NCI-H82 treated with DMSO at 0.1 percent for 48 hours (cell line): ENCODE measurements around the gene PTPRM.

Source experiments
- DNase-seq: peaks from one replicate; lab custom pipeline; 2025; ENCODE audit not compliant: unreplicated experiment; lab: John Stamatoyannopoulos, UW

The PTPRM gene

DNA sequence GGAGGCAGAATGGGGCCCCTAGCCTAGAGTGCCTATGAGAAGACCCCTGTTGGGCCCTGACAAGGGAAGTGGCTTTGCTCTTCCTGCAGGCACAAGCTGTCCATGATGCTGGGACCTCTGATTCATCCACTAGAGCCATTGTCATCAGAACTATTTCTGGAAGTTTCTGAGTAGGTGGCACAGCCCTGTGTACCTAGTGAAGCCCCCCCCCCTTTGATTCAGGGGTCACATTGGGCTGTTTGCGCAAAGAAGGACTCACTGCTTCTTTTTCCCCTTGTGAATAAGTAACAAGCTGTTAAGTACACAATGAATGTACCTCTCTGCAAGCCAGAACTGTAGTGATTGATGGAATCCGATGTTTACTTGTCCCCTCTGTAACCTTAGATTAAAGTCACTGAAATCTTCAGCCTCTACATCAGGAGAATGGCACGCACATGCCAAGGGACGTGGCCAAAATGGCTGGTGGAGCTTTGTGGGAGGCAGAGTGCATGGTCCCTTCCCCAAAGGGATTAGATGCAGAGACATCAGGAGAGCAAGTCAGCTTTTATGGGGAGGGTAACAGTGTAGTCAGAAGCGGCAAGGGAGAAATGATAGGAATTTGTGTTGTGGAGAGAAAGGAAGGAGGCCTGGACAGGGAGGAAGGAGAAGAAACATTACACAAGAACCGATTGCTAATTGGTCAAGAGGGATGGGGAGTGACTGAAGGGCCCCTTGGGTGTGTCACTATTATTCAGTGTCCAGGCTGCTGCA is 774.5 kb downstream of the PTPRM start:
- DNase-seq, result no peak

DNA sequence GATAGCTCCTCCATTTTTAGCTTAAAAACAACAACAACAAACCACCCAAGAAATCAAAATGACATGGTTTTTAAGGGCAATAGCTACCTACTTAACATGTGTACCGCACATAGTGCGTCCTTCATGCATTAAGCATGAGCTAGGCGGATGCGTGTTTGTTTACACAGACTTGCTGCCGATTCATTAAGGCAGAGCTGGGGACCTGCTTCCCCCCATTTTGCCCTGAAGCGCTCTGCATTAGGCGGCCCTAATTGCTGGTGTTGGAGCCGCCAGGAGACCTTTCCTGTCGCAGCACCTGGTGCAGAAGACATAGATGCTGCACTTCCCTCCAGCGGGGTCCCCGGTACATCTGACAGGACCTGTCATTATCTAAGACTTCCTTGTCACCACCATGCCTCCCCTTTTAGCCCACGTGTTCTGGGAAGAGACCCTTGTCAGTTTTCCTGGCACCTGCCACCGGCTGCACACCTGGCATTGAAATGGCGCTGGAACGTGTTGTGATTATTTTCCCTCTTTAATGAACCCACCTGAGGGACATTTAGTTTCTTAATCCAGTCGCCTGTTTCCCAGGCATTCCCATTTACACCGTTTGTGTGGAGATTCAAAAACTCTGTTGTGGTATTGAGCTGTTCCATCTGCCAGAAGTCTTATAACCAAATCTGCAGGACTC is 781.1 kb downstream of the PTPRM start:
- DNase-seq, result no peak

DNA sequence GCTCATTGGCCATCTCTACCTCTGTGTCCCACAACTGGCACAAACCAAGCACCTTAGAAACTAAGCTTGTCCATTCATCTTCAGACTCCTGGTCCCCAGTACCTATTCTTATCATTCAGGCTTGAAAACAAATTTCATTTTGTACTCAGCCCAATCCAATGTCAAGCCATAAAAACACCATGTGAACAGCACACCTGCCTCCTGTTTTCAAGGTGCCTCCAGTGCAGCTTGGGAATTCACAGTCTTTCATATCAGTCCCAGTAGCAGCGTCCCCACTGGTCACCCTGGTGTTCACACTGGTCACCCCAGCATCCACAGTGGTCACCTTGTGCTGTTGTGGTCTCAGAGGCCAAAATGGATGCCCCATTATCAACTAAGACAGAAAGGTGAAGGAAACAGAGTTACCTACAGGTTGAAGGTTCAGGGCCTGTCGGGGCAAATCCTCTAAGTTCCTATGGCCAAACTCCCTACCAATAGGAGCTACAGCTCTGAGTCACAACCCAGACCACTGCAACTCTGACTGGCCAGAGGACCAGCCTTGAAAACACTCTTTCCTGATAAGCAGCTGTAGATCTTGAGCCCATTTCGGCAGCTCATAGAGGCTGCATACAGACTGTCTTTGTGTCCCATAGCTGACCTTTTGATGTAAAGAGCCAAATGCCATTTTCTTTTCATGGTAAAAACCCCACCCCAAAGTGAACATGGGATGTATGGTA is 782.6 kb downstream of the PTPRM start:
- DNase-seq, result no peak

DNA sequence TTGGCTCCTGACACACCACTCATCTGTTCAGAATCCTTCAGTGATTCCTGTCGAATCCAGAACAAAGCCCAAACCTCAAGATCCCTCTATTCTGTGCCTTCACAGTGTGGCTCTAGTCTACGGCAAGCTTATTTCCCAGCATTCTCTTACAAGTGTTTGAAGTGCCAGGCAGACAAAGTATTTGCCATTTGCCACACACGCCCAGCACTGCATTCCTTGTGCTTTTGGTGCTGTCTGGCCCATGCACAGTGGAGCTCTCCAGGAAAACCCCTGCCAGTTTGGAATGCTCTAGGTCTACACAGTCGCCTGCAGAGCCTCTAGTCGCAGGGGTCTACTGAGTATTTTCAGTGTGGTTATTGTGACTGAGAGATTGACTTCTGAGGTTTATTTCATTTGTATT is 783.5 kb downstream of the PTPRM start:
- DNase-seq, result no peak

DNA sequence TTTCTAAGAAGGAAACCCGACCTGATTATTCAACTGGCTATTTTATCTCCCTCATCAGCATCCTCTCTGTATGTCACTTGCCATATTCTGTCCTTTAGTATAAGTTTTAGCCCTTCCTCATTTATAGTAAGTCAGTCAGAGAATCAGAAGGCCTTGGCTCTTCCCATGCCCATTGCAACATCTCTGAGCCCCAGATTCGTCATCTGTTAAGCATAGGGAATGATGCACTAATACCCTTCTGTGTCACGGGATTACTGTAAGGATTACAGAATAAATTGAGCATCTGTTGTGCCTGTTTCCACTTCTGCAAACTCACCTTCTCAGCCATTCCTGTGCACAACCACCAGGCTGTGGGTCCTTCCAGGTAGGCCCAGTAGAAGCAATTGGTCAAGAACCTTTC is 784.0 kb downstream of the PTPRM start:
- DNase-seq, result peak; percentile 13

DNA sequence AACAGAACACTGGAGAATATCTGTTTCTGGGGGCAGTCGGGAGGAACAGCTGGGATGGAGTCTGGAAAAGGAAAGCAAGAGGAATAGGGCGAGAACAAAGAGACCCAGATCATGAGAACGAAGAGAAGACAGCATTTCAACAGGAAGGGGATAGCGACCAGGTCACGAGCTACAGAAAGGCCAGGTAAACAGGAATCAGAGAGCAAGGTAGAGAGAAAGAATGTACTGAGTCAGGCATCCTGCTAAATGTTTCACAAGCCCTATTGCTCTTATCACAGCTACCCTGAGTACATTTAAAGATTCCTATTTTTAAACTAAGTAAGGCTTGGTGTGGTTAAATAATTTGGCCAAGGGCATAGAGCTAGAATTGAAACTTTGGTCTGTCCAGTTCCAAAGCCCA is 787.2 kb downstream of the PTPRM start:
- DNase-seq, result no peak

DNA sequence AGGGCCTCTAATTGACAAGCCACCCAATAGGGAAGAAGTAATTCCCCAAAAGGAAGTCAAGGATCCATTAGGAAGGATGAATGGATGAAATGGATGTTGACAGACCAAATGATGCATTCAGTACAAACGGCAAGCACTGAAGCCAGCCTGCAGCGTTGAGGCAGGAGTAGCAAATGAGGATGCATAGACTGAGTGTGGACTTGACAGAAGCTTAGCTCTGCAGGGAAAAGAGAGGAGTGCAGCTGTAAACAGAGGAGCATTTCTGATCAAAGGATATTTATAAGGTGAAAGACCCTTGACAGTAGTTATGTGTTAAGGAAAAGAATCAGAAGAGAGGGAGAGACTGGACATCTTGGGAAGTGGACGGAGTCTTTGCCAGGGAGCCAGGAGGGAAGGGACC is 788.9 kb downstream of the PTPRM start:
- DNase-seq, result no peak

DNA sequence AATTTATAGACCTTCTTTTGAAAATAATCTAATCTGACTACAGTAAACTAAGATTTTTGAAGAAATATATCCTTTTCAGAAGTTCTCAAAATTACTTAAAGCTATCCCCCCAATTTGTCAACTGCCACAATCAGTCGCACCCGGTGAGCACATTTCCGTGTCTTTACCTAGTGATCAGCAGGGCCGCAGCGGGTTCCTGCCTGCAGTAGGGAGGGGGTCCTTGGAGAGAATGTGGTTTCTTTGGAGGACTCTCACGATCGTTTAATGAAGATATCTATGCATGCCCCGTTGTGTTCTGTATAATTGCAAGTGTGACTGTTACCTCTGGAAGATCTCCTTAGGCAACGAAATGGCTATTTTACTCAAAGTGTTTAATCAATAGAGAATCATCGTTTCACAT is 790.2 kb downstream of the PTPRM start:
- DNase-seq, result no peak

DNA sequence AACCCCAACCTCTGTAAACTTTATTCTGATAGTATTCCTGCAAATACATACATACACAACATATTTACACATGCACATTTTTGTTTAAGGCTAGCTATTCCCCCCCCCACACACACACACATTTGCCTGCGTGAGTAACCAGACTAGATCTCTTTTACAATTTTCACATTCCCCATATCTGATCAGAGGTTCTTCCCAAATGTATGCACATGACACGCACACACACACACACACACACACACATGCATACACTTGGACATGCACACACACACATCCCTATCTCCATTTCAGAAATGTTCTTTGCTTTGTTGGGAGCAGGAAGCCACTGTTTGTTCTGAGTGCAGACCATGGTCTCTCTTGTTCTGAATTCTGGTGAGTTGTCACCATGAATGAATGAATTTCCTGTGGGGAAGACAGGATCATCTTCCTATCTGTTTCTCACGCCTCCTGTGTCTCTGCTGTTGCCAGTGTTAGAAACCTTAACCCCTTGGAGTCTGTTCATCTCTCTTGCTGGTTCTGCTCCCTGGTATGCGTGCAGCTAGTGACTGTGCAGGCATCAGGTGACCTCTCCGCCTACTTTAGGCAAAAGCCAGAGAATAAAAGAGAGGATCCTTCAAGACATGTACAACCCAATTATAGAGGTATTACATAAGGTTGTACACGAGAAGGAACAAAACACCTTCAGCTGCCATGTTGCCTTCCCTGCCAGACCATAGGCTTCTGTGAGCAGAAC is 791.1 kb downstream of the PTPRM start:
- DNase-seq, result no peak

DNA sequence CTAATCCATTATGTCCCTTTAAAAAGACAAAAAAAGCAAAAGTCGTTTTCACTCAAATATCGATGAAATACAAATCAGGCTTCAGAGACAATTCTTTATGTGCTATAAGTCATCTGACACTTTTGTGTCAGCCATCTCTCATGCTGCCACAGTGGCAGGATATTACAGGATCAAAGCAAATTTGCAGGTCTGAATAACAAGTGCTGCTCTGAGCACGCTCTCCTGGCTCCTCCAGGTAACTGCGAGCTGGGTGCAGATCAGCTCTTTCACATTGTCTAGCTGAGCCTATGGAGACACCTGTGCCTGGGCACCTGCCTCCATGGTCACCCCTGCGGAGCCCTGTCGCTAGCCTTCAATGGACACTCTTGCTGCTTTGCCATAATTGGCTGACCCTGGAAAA is 792.0 kb downstream of the PTPRM start:
- DNase-seq, result no peak

DNA sequence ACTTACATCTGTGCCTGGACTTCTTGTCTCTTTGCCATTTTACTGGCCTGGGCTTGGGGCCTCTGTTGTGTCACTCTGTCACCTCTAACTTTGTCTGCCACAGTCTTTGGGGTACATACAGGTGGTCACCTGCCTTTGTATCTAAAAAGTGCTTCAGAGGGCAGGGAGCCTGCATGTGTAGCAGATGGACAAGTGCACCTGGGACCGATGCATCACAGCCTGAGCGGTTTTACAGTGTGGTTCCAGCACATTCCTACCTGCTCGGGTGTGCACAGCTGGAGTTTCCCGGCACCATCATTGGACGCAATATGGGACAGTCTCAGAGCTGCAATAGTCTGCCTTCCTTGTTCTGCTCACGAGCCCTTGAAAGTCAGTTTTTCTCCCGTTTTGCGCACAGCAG is 792.4 kb downstream of the PTPRM start:
- no peak for DNase-seq

DNA sequence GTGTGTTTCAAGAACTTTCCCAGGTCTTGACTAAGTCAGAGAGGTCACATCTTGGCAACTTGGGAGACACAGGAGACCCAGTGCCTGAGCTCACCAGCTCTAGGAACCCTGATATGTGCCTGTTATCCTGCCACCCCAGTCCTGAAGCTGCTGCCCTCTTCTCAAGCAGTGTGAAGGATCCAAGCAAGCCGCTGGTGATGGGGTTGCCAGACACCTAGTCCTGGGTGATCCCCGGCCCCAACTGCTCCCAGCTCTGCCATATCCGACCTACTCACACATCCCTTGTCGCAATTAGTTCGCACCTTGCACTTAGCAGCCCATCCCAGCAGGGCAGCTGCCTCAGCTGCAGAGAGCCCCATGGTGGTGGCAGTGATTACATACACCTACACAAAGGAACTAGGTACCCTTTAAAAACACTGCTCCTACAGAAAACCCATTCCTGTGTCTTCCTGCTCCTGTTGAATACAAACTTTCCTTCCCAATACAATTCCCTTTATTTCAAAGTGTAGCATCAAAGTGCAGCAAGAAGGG is 794.9 kb downstream of the PTPRM start:
- DNase-seq, result no peak

DNA sequence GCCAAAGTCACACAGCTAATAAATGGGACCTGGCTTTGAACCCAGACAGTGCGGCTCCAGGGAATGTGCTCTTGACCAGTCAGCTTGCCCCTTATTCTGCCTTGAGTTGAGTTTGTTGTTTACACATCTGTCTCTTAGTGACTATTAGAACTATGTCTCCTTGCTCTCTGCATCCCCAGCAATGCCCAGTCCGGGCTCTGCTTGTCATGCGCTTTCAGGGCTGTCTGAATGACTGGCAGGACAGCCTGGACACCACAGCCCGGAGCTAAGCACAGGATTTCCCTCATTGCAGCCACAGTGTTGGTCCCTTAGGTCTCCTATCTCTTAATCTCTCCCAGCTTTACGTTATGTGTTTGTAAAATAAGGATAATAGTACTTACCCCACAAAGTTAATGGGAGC is 795.7 kb downstream of the PTPRM start:
- DNase-seq, result no peak

DNA sequence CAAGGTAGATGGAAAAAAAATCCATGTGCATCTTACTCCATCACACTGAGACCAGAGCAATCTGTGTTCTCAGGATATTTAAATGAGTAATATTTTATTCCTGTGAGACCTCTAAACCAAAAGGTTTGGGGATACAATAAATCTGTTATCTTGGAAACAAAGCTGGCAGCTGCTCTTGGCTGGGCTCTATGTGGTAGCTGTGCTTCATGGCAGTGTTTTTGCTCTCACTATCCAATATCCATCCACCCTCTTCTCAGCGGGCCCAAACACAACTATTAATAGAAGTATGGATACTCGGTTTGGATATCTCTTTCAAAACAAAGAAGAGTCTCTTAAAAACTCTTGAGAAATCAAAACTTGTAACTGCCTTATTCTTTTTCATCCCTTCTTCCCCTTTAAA is 797.3 kb downstream of the PTPRM start:
- no peak for DNase-seq

DNA sequence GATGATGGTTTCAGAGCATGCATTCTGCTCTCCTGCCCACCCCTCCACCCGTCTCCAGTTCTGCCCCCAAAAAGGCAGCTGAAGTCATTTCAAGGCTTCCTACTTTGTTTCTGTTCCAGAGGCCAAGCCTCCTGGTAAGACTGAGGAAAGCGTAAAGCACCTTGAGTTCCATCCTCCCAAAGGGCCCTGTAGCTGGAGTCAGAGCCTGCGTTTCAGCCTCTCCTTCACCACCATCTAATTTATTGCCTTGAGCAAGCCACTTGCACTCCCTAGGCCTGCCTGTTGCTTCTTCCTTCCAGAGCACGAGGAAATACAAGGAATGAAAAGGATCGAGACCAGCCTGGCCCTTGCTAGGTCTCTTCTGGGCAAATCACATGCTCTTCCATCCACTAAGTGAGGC is 797.9 kb downstream of the PTPRM start:
- no peak for DNase-seq

DNA sequence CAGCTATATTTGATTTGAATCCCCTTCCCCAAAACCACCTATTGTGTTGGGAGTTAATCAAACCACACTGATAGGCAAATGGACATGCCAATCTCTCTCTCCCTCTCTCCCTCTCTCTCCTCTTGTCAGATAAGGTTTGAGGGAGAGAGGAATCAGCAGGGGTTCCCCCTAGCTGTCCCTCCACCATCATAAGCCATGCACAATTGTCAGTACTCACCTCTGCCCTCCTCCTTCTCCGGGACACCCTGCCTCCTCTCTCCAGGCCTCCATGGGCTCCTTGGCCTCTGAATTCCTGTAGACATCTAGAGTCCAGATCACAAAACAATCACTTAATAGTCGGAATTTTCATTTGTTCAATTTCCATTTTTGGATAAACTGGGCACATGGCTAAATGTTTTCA is 798.4 kb downstream of the PTPRM start:
- DNase-seq, result no peak

DNA sequence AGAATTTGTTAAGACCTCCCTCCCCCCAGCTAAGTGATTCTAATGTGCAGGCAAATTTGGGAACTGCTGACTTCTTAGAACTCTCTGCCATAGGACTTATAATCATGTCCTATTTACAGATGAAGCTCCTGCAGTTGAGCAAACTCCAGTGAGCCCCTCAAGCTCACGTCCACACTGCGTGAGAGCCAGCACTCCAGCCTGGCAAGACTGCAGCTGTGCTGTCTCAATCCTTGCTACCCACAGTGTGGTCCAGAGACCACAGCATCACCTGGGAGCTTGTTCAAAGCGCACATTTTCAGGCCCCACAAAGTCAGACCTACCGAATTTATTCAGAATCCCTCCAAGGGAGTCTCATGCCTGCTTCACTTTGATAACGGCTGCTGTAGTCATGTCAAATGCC is 799.0 kb downstream of the PTPRM start:
- no peak for DNase-seq

DNA sequence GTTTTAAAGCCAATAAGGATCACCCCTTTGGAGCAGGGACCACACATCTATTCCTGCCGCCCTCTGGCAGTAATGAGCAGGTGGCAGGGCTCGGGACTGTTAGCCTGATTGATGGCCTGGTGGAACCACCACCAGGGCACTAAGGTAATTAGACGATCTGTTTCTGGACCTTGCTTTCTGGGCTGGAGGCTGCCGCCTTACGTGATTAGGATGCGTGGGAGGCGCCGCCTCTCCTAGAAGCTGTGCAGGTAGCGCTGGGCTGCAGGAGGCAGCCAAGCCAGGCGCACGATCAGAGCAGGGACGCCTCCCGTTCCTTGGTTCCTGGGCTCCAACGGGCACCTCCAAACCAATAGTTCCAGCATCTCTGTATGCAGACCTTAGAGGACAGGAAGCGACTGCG is 799.5 kb downstream of the PTPRM start:
- DNase-seq, result peak; percentile 8

DNA sequence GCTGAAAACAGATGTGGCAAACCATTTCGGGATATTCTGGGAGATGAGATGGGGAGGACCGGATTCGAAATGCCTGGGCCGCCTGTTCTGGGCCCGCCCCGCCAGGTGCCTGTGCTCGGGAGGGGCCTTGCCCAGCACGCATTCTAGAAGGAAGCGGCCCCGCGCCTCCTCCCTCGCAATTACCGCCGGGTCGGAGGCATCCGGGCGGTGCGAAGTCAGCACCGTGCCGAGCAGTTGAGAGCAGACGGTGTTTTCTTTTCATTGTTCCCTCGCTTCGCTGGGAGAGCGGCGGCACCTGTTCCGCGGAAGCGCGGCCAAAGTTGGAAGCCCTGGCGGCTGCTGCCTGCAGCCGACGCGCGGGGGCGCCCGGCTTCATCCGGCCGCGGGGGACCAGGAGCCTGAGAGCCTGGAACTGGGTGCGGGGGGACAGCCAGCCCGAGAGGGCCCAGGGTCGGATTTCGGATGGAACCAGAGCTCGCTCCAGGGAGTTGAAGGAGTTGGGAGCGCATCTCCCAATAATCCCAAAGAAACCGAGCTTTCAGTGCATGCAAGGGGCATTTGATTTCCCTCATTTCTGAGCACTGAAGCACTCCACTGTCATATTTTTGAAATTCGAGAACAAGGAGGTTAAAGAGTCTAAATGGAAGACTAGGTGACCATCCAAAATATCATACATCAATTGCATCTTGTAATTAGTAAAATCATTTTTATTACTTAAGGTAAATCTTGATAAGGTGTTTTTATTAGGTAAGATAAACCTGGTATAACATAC is 800.3 kb downstream of the PTPRM start:
- DNase-seq, result peak; percentile 5

DNA sequence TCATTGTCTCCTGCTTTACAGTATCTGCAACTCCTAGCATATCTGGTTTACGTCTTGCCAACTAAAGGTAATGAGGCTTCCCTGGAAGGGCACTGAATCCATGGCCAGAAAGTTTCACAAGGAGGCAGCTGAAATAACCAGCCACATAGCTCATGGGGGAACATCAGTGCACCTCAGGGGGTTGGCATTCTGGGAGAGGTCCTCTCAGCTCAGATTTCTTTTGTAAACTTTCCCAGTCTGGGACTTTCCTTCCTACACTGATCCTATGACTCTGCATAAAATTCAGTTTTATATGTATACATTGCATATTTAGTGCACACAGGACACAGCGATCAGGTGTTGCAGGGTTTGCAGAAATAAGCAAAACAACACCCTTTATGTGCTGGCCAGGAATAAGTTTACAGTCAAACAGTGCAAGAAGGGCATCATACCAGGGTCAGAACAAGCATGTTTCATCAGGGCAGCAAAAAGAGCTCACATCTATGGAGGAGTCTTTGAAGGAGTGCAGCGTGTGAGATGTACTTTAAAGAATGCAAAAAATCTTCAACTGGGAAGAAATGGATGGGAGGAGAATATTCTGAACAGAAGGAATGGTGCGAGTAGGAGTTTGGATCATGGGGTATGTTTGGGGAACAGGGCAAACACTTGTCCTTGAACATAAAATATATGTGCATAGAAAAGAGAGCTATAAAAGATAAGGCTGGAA is 801.5 kb downstream of the PTPRM start:
- DNase-seq, result no peak
